ENCODE results near the gene CHTF18. TPM values are rescaled to one million over a fixed set of nuclear protein-coding genes. Genes with fewer than 3 reads are reported as not detected.
A peak's percentile ranks its signal among the peaks of the same experiment; 100 is the strongest.

CHTF18 gene
- total and polyA plus RNA-seq, 9 of the 15 experiments (the other 6 are each of a cell fraction or from before 2014, with no cell fraction given) = 2.5 to 123 (median 17.0) TPM

DNA sequence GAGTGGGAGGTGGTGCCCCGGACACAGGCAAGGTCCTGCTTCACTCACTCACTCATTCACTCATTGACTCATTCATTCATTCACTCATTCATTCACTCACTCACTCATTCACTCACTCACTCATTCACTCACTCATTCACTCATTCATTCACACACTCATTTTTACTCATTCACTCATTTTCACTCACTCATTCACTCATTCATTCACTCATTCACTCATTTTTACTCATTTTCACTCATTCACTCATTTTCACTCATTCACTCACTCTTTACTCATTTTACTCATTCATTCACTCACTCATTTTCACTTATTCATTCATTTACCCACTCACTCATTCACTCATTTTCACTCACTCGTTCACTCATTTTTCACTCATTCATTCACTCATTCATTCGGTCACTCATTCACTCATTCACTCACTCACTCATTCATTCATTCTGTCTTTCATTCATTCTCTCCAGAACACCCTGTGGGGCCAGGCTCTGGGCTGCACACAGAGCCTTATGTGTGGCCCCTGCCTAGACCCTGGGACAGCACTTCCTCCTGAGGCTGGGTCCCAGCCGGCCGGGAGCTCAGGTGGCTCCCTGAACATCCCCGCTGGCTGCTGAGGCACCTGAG is 9.4 kb upstream of the CHTF18 start (continued):
- TF ChIP-seq, protein P1, sequence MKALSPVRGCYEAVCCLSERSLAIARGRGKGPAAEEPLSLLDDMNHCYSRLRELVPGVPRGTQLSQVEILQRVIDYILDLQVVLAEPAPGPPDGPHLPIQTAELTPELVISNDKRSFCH (CRISPR knock-in tag; IDR thresholded peaks at IDR 0.05) = no peak
- TF ChIP-seq, protein P1 (tag; IDR thresholded peaks at IDR 0.05) = no peak
- TF ChIP-seq YBX1 (IDR thresholded peaks at IDR 0.05) = no peak
- TF ChIP-seq ARHGAP35 (IDR thresholded peaks at IDR 0.05; ENCODE audit: partially characterized antibody) = peak; percentile 74
- TF ChIP-seq, protein P2, sequence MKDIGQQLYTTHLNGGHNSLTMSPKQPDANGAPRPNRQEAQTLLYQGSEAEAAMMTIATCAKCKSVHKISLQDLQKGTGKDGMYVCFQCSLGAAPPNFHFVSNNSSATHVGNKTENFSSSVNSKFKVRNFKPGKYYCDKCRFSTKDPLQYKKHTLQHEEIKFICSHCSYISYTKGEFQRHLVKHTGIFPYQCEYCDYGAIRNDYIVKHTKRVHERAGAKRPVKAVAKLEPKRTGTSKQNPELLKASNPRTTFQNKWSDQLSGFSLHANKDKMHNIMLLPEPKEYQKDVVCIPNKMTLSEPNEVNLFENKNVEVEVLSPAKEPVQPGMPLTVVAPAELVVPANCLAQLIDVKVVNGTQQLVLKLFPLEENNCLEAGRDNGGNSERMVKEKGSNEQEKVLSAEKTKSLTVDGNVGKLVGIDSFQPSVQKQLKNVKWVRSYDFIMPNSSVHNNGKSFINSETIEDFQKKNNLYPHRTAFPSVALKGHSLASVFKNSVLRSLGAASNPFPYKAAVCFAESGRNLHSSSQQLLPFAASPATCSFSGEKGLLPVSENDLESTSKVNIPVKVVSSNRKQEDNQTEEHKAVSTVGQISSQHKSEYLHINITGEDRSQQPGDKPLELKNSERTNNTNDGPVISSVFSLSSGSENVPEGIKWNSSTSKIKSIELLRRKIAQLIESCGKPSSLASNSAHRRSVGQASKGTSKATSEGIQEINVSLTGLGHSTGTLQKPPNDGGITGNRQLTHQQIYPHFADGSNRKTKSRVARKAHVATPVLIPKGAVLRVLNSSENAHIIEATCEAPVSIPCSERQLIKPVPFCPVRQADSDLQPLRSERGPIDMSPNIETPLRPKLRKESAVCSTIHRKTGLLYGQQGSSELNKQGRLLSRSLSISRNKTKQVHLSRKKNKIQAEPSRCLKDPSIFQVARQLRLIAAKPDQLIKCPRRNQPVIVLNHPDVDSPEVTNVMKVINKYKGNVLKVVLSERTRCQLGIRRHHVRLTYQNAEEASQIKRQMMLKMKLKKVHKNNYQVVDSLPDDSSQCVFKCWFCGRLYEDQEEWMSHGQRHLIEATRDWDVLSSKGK (CRISPR knock-in tag; IDR thresholded peaks at IDR 0.05) = no peak
- no peak for TF ChIP-seq ATF7 (IDR thresholded peaks at IDR 0.05)
- TF ChIP-seq HMGN3 (IDR thresholded peaks at IDR 0.05; ENCODE audit: borderline replicate concordance, extremely low read depth, insufficient read length, low read depth, low read length) = no peak
- no peak for TF ChIP-seq ZNF384 (IDR thresholded peaks at IDR 0.05; ENCODE audit: low read depth, low read length)
- no peak for TF ChIP-seq DDX20 (tag; IDR thresholded peaks at IDR 0.05; ENCODE audit: low read depth)
- TF ChIP-seq MXI1 (IDR thresholded peaks at IDR 0.05; ENCODE audit: low read depth, low read length) = no peak
- TF ChIP-seq OTX1 (CRISPR knock-in tag; IDR thresholded peaks at IDR 0.05) = 0 out of 2 replicates have a peak, but pooled peaks have one; percentile 2
- TF ChIP-seq HDAC2 (IDR thresholded peaks at IDR 0.05) = no peak
- TF ChIP-seq HNRNPK (IDR thresholded peaks at IDR 0.05; ENCODE audit: low read depth, low read length, poor library complexity, severe bottlenecking) = no peak
- peak; percentile 64 for TF ChIP-seq NKRF (IDR thresholded peaks at IDR 0.05; ENCODE audit: borderline replicate concordance)
- TF ChIP-seq MAX (CRISPR knock-in tag; IDR thresholded peaks at IDR 0.05) = no peak
- no peak for TF ChIP-seq MLX (CRISPR knock-in tag; conservative IDR thresholded peaks at IDR 0.05)
- TF ChIP-seq RBM17 (IDR thresholded peaks at IDR 0.05; ENCODE audit: borderline replicate concordance, low read depth, low read length) = no peak
- no peak for TF ChIP-seq TGIF2 (CRISPR knock-in tag; IDR thresholded peaks at IDR 0.05)
- 0 out of 4 replicates have a peak, but pooled peaks of 1 of the 2 experiments have one; percentile 20 for TF ChIP-seq MCM7 (IDR thresholded peaks at IDR 0.05)
- TF ChIP-seq PCBP1 (IDR thresholded peaks at IDR 0.05; ENCODE audit: low read depth, low read length, poor library complexity, severe bottlenecking) = no peak
- TF ChIP-seq CSDE1 (IDR thresholded peaks at IDR 0.05) = 0 out of 4 replicates have a peak, but pooled peaks of 1 of the 2 experiments have one; percentile 25
- no peak for TF ChIP-seq GTF2F1 (IDR thresholded peaks at IDR 0.05; ENCODE audit: low read depth, low read length)
